Astrocyte of the hippocampus (primary cell): Measurements from ENCODE around the gene RASSF4.
A peak's percentile ranks its signal among the peaks of the same experiment; 100 is the strongest.
"Not testable (repeated sequence)": the region's sequence is repeated elsewhere in the genome, so short reads cannot be mapped to it uniquely, and the experiment has no call there.

Source experiments
- DNase-seq: peaks from one replicate; pipeline ENCODE4 v3.0.0; 2011; ENCODE audit warnings: low read depth, low spot score

The RASSF4 gene

DNA sequence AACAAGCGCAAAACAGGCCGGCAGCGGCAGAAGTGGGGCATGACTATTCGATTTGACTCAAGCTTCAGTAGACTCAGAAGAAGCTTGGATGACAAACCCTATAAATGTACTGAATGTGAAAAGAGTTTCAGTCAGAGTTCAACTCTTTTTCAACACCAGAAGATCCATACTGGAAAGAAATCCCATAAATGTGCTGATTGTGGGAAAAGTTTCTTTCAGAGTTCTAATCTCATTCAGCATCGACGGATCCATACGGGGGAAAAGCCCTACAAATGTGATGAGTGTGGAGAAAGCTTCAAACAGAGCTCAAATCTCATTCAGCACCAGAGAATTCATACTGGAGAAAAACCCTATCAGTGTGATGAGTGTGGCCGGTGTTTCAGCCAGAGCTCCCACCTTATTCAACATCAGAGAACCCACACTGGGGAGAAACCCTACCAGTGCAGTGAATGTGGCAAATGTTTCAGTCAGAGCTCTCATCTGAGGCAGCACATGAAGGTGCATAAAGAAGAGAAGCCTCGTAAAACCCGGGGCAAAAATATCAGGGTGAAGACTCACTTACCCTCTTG is 43.9 kb downstream of the RASSF4 start:
- DNase-seq: no peak

DNA sequence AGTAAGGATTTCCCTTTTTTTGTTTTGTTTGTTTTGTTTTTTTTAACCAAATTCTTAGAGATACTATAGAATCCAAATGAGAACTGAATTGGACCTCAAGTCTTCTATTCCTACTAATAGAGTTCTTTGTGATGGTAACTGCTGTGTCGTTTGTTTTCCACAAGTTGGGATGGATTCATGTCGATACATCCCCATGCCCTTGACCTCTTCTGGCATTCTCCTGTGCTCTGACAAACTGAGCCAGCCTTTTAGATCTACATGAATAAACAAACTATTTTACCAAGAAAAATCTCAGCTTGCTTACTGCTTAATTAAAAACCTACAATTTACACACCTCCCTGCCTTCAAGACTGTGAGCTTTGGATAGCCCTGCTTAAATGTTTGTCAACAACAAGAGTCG is 45.1 kb downstream of the RASSF4 start:
- no peak for DNase-seq

GRCh38 chr10:45005284-45005683 is 45.7 kb downstream of the RASSF4 start:
- DNase-seq: no peak

DNA sequence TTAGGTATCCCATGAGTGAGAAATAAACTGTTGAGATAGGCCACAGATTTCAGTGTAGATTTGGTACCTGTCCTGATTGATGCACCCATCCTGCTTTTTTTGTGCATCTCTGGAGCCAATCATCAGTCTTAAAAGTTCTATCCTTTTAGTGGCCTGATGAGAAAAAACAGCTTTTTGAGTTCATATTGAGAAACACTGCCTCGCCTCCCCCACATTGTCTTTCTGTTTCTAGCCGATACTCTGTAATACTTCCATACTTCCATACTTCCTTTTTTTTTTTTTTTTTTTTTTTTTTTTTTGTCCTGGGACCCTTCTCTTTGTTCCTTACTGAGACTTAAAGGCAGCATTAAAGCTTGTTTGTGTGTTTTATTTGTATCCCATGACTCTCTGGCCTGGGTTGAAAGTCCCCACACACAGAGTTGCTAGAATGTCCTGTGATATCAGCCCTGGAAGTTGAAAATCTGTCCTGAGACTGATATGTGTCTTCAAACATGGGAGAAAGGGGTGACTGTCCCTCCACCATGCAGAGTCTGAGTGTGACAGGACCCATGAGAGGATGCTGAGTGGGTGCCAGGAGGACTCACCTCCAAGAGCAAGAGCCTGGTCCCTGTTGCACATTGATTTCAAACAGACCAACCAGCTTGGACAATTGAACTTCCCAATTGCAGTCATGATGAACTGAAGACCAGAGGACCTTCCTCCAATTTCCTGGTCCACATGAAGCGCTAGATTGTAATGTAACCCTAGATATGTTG is 46.9 kb downstream of the RASSF4 start:
- DNase-seq: no peak

- DNase-seq: peak; percentile 90
Measured at GRCh38 chr10:45008524-45009161, 49.0 kb downstream of the RASSF4 start.

DNA sequence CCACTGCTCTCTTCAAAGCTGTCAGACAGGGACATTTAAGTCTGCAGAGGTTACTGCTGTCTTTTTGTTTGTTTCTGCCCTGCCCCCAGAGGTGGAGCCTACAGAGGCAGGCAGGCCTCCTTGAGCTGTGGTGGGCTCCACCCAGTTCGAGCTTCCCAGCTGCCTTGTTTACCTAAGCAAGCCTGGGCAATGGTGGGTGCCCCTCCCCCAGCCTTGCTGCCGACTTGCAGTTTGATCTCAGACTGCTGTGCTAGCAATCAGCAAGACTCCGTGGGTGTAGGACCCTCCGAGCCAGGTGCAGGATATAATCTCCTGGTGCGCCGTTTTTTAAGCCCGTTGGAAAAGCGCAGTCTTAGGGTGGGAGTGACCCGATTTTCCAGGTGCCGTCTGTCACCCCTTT is 55.0 kb downstream of the RASSF4 start:
- not testable (repeated sequence) for DNase-seq

DNA sequence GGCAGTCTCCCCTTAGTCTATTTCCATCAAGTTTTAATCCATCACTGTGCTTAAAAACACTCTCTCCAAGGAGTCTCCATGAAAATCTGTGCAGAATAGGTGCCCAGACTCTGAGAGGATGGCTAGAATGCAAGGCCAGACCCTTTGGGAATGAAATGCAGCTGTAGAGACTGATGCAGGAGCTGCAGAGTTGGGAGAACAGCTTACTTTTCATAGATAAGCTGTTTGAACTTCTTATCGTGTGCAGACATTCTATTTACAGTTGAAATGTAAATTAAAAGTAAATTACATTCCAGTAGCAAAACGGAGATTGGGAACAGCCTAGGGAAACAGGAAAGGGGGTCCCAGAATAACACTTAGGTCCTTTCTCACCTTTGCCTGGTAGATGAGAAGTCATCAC is 56.0 kb downstream of the RASSF4 start:
- no peak for DNase-seq

GRCh38 chr10:45023426-45023825 is 63.8 kb downstream of the RASSF4 start:
- DNase-seq: no peak

GRCh38 chr10:45034301-45034700 is 74.7 kb downstream of the RASSF4 start:
- DNase-seq: no peak

DNA sequence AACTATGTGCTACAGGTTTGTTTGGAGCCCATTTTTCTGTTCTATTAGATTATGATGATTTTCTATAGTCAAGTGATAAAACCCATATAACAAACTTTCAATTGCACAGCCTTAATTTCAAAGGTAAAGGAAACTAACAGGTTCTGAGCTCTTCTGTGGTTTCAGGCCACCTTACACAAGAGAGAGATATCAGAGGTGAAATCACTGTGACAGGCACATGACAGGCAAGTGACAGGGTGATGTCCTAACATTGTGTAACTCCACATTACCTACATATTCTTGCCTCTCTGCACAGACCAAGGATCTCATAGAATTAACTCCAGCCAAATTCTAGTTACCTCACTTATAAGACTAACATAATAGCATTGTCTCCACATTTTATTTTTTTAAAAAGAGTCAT is 76.1 kb downstream of the RASSF4 start:
- no peak for DNase-seq

GRCh38 chr10:45040921-45041542 is 81.4 kb downstream of the RASSF4 start:
- DNase-seq: peak; percentile 5

DNA sequence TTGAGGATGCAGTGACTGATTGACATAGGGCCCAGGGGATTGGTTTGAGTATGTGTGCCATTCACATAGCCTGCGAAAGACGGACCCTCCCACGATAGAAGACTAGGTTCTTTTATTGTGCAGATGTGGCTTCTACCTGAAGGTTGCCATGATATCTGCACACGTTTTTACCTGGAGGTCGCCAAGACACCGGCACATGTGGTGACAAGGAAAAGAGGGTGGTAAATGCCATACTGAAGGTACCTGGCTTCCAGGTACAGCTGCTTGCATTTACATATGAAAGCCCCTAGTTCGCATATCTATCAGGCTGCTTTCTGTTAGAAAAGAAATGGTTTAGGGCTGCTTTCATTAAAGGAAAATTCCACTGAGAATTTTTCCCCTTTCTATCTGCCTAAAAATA is 84.7 kb downstream of the RASSF4 start:
- DNase-seq: no peak
